Hematopoietic multipotent progenitor cell treated with erythropoietin and hydrocortisone succinate and interleukin-3 and kit ligand, for 17 days (in vitro differentiated cells): ENCODE data around the gene NUMA1.
A peak's percentile ranks its signal among the peaks of the same experiment; 100 is the strongest.

ENCODE experiments used
- DNase-seq: peaks from one replicate; pipeline ENCODE4 v3.0.0-alpha.2; 2015; ENCODE audit warnings: low spot score

The NUMA1 gene

DNA sequence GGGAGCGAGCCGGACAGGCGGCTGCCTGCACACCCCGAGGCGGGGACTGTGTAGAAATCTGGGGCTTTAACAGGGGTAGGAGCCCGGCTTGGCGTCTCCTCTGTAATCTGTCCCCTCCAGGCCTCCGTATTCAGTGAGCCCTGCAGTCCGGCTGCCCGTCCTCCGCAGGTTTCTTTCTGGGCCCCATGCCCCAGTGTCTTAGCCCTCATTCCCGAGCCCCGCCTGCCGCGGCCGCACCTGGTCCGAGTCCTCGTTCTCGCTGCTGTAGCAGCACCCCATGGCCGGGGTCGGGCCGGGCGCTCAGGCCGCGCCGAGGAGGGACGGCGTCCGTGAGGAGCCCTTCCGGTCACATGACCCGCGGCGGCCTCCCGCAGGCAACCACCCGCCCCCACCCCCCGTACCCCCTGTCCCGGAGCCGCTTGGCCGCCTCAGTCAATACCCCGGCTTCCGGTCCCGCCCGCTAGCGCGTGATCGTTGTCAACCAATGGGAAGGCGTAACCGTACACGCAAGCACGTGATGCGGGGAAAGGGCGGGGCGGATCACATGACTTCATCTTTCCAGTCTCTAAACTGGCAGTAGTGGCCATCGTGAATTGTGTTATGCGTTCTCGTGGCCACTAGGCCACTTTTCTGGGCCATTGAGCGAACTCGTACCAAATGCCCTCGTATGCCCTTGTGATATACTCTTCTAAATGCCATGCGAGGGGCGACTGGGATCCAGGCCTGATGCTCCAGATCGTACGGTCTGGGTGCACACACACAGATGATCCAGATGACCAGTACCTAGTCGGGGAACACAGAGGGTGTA, 22.8 kb upstream of the NUMA1 start, which contains the start of gene LAMTOR1:
Gene LAMTOR1 (minus strand): TSS at position 352 of the 808 bp plus-strand sequence. CDS start 73 bp downstream, at position 279.
- peak; percentile 99 for DNase-seq

GRCh38 chr11:72102631-72102945, 22.2 kb upstream of the NUMA1 start:
- DNase-seq, result no peak

- DNase-seq, result peak; percentile 47
These were observed 21.8 kb upstream of the NUMA1 start for GRCh38 chr11:72102162-72102561.

GRCh38 chr11:72100462-72100861, 20.1 kb upstream of the NUMA1 start:
- no peak for DNase-seq

DNA sequence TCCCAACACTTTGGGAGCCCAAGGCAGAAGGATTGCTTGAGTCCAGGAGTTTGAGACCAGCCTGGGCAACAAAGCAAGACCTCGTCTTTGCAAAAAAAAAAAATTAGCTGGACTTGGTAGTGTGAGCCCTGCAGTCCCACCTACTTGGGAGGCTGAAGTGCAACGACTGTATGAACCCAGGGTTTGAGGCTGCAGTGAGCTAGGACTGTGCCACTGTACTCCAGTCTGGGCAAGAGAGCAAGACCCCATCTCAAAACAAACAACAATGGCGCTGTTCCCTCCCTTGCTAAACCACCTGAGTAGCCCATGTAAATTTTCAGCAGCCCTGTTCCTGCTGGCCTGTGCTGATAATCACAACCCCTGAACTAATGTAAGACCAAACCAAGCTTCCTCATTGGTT, 19.7 kb upstream of the NUMA1 start:
- DNase-seq, result no peak

GRCh38 chr11:72098741-72099140, 18.4 kb upstream of the NUMA1 start:
- no peak for DNase-seq

DNA sequence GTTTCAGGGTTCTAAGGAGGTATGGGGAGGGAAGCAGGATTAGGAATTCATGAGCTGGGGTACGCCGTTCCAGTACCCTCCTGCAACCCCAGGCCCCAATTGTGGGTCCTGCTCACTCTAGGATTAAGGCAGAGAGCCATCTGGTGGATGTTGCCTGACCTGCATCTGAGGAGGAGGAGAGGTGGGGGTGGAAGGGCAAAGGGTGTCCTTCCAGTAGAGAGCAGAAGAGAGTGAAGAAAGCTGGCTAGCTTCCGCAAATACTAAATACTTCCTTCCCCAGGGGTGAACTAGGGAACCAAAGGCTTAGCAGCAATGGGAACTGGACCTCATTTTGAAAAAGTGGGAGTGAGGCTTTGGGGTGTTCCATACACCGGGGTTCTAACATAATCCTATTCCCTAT, 10.9 kb upstream of the NUMA1 start:
- DNase-seq, result peak; percentile 83

- no peak for DNase-seq
These were observed 7.9 kb upstream of the NUMA1 start for GRCh38 chr11:72088076-72088808.

- no peak for DNase-seq
These were observed 5.4 kb upstream of the NUMA1 start for GRCh38 chr11:72085621-72086351.

DNA sequence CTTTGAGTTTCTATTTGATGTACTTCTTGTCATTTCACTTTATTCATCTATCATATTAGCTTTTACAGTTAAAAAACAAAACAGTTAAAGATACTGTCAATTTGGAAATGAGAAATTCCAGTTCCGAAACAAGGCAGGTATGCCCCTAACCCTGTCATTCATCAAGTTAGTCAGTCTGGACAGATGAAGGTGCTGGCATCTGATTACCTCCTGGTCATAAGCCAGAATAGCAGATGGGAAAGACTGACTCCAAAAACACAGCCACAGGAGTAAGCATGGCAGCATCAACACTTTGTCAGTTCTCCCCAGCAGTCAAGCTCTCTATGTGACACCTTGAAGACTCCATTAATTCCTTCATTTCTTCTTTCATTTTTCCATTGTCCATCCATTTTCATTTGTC, 4.6 kb upstream of the NUMA1 start:
- DNase-seq, result no peak

DNA sequence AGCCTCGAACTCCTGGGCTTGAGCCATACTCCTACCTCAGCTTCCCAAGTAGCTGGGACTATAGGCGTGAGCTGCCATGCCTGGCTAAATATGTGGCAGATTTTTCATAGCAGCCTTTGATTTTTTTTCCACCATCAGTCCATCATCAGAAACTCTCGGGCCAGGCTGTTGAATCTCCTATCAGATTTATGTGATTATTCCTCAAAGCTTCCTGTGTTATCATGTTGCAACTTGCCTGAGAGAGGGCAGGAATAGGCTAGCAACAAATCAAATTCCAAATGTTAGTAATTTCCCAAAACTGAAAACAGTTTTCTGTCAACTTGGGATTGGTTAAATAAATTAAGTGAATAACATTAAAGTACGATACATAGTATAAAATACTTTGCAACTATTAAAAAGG, 3.7 kb upstream of the NUMA1 start:
- DNase-seq, result no peak

- no peak for DNase-seq
These were observed 3.1 kb upstream of the NUMA1 start for GRCh38 chr11:72083414-72083813.

DNA sequence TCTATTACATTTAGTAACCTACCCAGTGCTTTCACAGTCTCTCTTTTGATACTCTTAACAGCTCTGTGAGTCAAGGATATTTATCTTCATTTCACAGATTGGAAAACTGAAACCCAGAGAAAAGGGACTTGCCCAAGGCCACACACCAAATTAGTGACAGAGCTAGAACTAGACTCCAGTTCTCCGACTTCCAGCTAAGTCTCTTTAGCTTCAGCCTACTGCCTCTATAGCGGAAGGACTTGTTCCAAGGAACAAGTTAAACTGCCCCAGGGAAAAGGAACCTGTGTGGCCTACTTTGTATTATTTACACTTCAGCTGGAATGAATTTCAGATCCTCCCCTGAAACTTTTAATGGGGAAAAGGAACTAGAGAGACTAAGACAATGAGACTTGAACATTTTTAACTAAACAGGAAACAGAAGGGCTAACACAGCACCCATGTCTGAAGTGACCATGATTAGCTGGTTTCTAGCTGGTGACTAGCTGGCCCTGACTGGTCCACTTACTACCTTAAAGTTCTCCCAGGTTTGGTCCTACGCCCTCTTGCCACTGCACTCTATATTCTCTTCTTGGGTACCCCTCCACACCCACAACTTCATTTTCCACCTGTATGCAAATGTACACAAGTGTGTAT, 1.6 kb upstream of the NUMA1 start:
- no peak for DNase-seq

DNA sequence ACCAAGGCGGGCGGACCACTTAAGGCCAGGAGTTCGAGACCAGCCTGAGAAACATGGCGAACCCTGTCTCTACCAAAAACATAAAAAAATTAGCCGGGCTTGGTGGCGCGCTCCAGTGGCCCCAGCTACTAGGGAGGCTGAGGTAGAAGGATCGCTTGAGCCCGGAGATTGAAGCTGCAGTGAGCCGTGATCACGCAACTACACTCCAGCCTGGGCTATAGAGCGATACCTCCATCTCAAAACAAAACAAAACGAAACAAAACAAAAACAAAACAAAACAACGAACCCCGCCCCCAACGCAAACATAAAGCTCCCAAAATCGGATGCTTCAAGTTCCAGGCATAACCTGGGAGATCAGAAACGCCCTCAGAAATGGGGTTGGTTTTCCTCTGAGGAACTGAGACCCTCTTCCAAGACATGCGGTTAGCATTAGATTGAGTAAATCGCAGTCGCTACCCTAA, 872 bp upstream of the NUMA1 start:
- no peak for DNase-seq

- DNase-seq, result peak; percentile 54
These were observed 470 bp downstream of the NUMA1 start for GRCh38 chr11:72079819-72080325.

DNA sequence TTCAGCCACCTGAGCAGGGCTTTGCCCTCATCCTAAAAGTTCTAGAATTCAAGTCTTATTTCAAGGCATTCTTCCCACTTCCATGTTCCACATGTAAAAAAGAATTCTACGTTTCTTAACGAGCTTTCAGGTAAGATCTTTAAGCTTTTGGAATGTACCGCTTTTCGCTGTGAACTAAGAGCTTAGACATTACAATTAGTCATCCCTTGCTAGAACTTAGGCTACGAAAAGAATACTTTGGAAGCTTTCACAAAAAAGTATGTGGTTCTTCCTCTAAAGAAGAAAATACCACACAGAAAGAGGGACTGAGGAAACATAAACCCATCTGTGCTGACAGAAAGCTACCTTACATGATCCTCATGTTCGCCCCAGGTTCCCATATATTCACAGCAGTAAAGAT, 1.9 kb downstream of the NUMA1 start:
- DNase-seq, result no peak

- DNase-seq, result no peak
These were observed 4.6 kb downstream of the NUMA1 start for GRCh38 chr11:72075756-72076155.

DNA sequence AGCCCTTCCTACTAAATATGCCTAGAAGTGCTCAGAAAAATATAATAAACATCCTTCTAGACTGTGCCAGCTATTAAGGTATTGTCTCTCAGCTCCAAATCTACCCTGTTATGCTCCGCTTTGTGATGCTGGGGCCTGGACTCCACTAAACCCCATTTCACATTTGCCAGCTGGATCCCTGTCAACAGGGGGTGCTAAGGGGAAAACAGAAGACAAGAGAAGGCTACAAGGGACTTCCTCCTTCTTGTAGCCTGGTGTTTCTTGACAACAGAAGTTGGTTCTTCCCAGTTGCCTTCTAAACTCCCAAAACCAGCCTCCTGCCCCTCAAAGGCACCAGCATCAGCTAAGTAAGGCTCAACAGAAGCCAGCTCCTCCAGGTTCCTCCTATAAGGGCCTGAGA, 5.2 kb downstream of the NUMA1 start:
- DNase-seq, result no peak

DNA sequence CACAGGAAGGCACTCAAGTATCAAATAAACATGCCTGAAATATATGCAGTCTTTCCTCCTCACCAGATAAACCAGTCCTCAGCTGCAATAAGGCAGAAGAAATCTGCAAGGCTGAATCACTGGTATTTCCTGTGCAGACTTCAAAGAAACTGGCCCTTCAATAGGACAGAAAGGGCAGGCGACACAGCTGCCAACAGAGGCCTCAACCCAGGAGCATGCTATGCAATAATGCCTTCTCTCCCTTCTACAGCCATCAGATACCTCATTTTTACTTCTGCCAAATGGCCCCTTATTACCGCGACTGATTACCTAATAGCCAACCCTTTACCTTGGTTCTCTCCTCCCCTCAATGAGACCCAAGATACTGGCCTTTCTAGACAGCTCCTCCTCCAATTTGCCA, 8.0 kb downstream of the NUMA1 start:
- no peak for DNase-seq

- peak; percentile 9 for DNase-seq
These were observed 9.9 kb downstream of the NUMA1 start for GRCh38 chr11:72070491-72070890.

DNA sequence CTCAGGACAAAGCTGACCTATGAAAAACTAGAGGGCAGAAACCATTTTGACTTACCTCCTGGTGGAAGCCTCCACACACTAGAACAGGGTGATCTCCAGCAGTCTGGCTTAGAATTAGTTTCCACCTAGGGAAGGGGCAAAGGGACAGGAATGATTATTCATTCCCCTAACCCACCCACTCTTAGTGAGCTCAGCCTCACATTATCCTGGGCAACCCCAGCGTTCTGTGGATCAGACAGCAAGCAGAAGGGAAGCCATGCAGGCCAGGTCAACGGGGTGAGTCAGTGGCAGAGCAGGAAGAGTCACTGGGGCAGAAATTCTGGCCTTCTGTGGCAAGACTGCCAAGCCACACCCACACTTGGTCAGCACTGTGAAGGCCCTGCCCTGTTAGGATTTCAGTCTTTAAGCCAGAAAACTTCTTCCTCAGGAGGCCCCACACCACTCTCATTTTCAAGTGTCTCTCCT, 10.5 kb downstream of the NUMA1 start:
- peak; percentile 82 for DNase-seq

DNA sequence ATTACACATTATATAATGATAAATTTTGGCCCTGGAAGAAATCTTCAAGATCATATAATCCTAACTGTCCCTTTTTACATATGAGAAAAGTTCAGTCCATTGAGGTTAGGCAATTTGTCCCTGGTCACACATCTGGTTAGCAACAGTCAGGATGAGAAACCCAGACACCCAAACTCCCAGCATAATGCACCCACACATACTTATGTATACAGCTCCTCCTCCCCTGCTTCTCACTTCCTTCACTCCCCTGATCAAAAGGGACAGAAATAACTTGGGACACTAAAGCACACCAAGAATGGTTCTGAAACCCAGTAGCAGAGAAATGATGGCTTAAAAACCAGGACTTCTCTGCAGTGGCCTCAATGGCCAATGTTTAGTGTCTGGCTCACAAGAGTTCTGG, 11.1 kb downstream of the NUMA1 start:
- DNase-seq, result no peak
